HepG2 (cell line): ENCODE data around the gene TMTC1. TPM values are rescaled to one million over a fixed set of nuclear protein-coding genes. Genes with fewer than 3 reads are reported as not detected.

Source experiments
- ATAC-seq: fragments of 200-7000 bp; cut with Tn5 transposase; 3 replicates; pipeline ENCODE4 v1.9.1; 2020; ENCODE audit warnings: mild to moderate bottlenecking, moderate library complexity
- BruUV-seq: library from RNA; stranded (reverse); fragments of 400-500 nt; replicated peaks from 2 replicates; lab custom pipeline; 2021; lab: Mats Ljungman, UMichigan
- CTCF ChIA-PET: fragments of 300-600 bp; formaldehyde crosslinking; extraction: SDS; loops from one replicate; lab custom pipeline; 2021; ENCODE audit warnings: low total read pairs, inconsistent platforms, low intra/inter-chr PET ratio; lab: Yijun Ruan, JAX
- POLR2A ChIA-PET: fragments of 350-600 bp; sonication (Branson Sonifier 250); formaldehyde crosslinking; loops from one replicate; lab custom pipeline; 2020; ENCODE audit warnings: antibody characterized with exemption, inconsistent platforms; lab: Yijun Ruan, JAX
- DNase-seq: peaks from one replicate; pipeline ENCODE4 v3.0.0-alpha.2; 2015; ENCODE audit warnings: low spot score
- FAIRE-seq: peaks from 3 replicates; lab custom pipeline; 2011; peaks lifted over from hg19 to GRCh38; lab: Jason Lieb, UNC
- H2AFZ ChIP-seq: one replicate; pipeline ENCODE4 v1.6.1; 2011; ENCODE audit warnings: low read length, inconsistent platforms
- H3K27ac ChIP-seq: fragments of 300-600 bp; 3 replicates; pipeline ENCODE4 v1.8.0; 2011; ENCODE audit warnings: mixed run types, mild to moderate bottlenecking, mixed read lengths, low read length, inconsistent platforms; ENCODE audit not compliant: insufficient read depth; ENCODE audit errors: extremely low read length
- H3K27me3 ChIP-seq, 2 experiments: fragments of 200-600 bp in 1 of 2; 2 replicates in 1 of 2; 3 replicates in 1 of 2; pipeline versions ENCODE4 v1.6.0 to v1.8.0; 2011; ENCODE audit warnings: low read length in 2 of 2, mild to moderate bottlenecking in 2 of 2, moderate library complexity in 2 of 2, inconsistent platforms in 1 of 2; ENCODE audit not compliant: insufficient read depth in 2 of 2, control insufficient read depth in 1 of 2
- H3K36me3 ChIP-seq, 2 experiments: fragments of 200-600 bp in 1 of 2; replicated peaks in 1 of 2; 2 replicates in 1 of 2; 3 replicates in 1 of 2; pipeline versions ENCODE4 v1.5.1 to v1.8.0; 2011; ENCODE audit warnings: low read length in 2 of 2, inconsistent platforms in 1 of 2; ENCODE audit not compliant: insufficient read depth in 2 of 2, control insufficient read depth in 1 of 2
- H3K4me1 ChIP-seq: 2 replicates; pipeline ENCODE4 v1.5.1; 2012; ENCODE audit warnings: low read length, inconsistent platforms; ENCODE audit not compliant: insufficient read depth
- H3K4me2 ChIP-seq: 2 replicates; pipeline ENCODE4 v1.6.0; 2011; ENCODE audit warnings: low read depth, low read length, inconsistent platforms
- H3K4me3 ChIP-seq, 3 experiments: fragments of 200-600 bp in 1 of 3; sonication (generic), shearing (Covaris generic) in 1 of 3; replicated peaks in 1 of 3; 2 replicates each; pipeline ENCODE4 v1.5.1; 2011 to 2016; ENCODE audit warnings: low read length in 3 of 3, inconsistent platforms in 2 of 3, low read depth in 2 of 3, mild to moderate bottlenecking in 2 of 3, control low read depth in 1 of 3, mixed read lengths in 1 of 3; ENCODE audit not compliant: insufficient read depth in 1 of 3
- H3K79me2 ChIP-seq: one replicate; pipeline ENCODE4 v1.6.1; 2011; ENCODE audit warnings: low read length, inconsistent platforms; ENCODE audit not compliant: insufficient read depth
- H3K9ac ChIP-seq: 2 replicates; pipeline ENCODE4 v1.6.0; 2011; ENCODE audit warnings: mild to moderate bottlenecking, low read depth, low read length, inconsistent platforms; ENCODE audit not compliant: insufficient read depth
- H3K9me3 ChIP-seq: 2 replicates; pipeline ENCODE4 v1.5.1; 2012; ENCODE audit warnings: mild to moderate bottlenecking, low read length
- H4K20me1 ChIP-seq: 2 replicates; pipeline ENCODE4 v1.6.0; 2011; ENCODE audit warnings: inconsistent platforms, mild to moderate bottlenecking, low read length, moderate library complexity; ENCODE audit not compliant: insufficient read depth
- ARNT2 ChIP-seq: sonication (generic); formaldehyde crosslinking; IDR thresholded peaks from 2 replicates; pipeline ENCODE4 v1.8.0; 2022; ENCODE audit warnings: mild to moderate bottlenecking, low read depth, missing genetic modification reagents, moderate library complexity
- ATF7 ChIP-seq, 2 experiments: fragments of 450-650 bp in 1 of 2; sonication (generic) in 1 of 2; formaldehyde crosslinking in 1 of 2; IDR thresholded peaks; 2 replicates each; pipeline versions ENCODE4 v1.4.0 to v1.6.1; 2016 to 2020; ENCODE audit warnings: antibody characterized with exemption in 1 of 2, mild to moderate bottlenecking in 1 of 2, missing genetic modification reagents in 1 of 2
- FOXP1 ChIP-seq, 2 experiments: fragments of 450-650 bp in 1 of 2; IDR thresholded peaks; 2 replicates each; pipeline ENCODE4 v1.6.1; 2017 to 2018; ENCODE audit warnings: antibody characterized with exemption in 1 of 2
- KAT7 ChIP-seq: IDR thresholded peaks from 2 replicates; pipeline ENCODE4 v1.6.1; 2018; ENCODE audit warnings: borderline replicate concordance, missing compliant biosample characterization
- NPAS2 ChIP-seq: sonication (generic); formaldehyde crosslinking; IDR thresholded peaks from 2 replicates; pipeline ENCODE4 v1.8.0; 2022; ENCODE audit warnings: mild to moderate bottlenecking, missing genetic modification reagents, borderline replicate concordance
- REL ChIP-seq: sonication (generic); formaldehyde crosslinking; conservative IDR thresholded peaks from 2 replicates; pipeline ENCODE4 v1.8.0; 2022; ENCODE audit warnings: mild to moderate bottlenecking, missing genetic modification reagents, moderate library complexity
- SIX1 ChIP-seq: sonication (generic); formaldehyde crosslinking; IDR thresholded peaks from 2 replicates; pipeline ENCODE4 v1.4.0; 2020; ENCODE audit warnings: missing genetic modification reagents, borderline replicate concordance
- SOX5 ChIP-seq: IDR thresholded peaks from 2 replicates; pipeline ENCODE4 v1.6.1; 2016; ENCODE audit warnings: borderline replicate concordance
- ZNF564 ChIP-seq: sonication (generic); formaldehyde crosslinking; IDR thresholded peaks from 2 replicates; pipeline ENCODE4 v1.8.1; 2023; ENCODE audit warnings: mild to moderate bottlenecking, missing genetic modification reagents
- ZNF891 ChIP-seq: sonication (generic); formaldehyde crosslinking; IDR thresholded peaks from 2 replicates; pipeline ENCODE4 v1.5.0; 2020; ENCODE audit warnings: mild to moderate bottlenecking, missing genetic modification reagents
- WGBS: methylation state at CpG from one replicate; pipeline ENCODE4 v1.1.6; 2017; ENCODE audit warnings: low lambda C conversion rate; 5-methylcytosine and 5-hydroxymethylcytosine counted together
- in situ Hi-C: cut with HindIII; loops from 2 replicates; pipeline ENCODE4 v1.10.0; 2017; ENCODE audit warnings: low pct_unique_long_range_greater_than_20kb; ENCODE audit not compliant: extremely low pct_ligation_motif_present
- intact Hi-C: fragments of 100-400 bp; cut with micrococcal nuclease; formaldehyde crosslinking; loops from one replicate; pipeline ENCODE4 v1.10.0; 2022; ENCODE audit not compliant: unreplicated experiment
- polyA plus RNA-seq, 8 experiments: library from polyadenylated mRNA; depleted of rRNA in 3 of 8; stranded (reverse) in 7 of 8; unstranded in 1 of 8; fragments of >200 nt; fragmentation: Illumina TruSeq in 4 of 8; extraction: Trizol in 4 of 8; gene quantifications; 2 replicates each; pipeline versions ENCODE4 v1.2.1 to v1.2.3, GENCODE V29; 2011 to 2016; ENCODE audit warnings: low read depth in 4 of 8, missing spikeins in 1 of 8, mixed read lengths in 1 of 8; ENCODE audit not compliant: insufficient read depth in 1 of 8
- total RNA-seq, 5 experiments: library from RNA; depleted of rRNA; stranded (reverse); fragments of >200 nt; fragmentation: Illumina TruSeq; extraction: Trizol; gene quantifications; 2 replicates each; pipeline ENCODE4 v1.2.3, GENCODE V29; 2016; ENCODE audit warnings: low read depth in 1 of 5
- TF ChIP-seq, protein P1 (sequence below): sonication (generic); formaldehyde crosslinking; IDR thresholded peaks from 2 replicates; pipeline ENCODE4 v1.5.1; 2020; ENCODE audit warnings: mild to moderate bottlenecking, missing genetic modification reagents, moderate library complexity

Gene TMTC1
- total and polyA plus RNA-seq, 2 of the 13 experiments (the other 11 are each of a cell fraction or from before 2014, with no cell fraction given): 0.69 to 1.8 TPM

DNA sequence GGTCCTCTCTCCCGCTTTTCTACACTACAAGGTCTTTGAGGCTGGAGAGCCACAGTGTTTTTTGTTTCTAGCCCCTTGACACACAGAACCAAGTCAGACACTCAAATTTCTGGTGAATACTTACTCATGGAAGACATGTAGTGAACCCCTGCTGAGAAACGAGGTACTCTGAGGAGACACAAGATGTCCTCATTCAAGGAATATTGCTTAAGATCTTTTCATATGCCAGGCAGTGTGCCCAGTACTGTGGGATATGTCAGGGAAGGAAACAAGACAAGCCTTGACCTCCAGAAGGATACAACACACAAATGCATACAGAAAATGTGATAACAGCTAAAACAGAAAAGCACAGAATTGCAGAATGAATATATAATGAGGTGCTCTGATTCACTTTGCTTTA, 75.9 kb downstream of the TMTC1 start:
- in situ Hi-C loops (no loop called here), intact Hi-C loops (no loop called here)
- no peak for FAIRE-seq
- WGBS: 48% methylated on average over 2 of the region's 2 CpGs
- ChIA-PET CTCF (no interaction called here), POLR2A (no interaction called here)
- Histone ChIP-seq H3K27ac (no peak overlapping the region), H4K20me1 (no peaks in the 10 kb centered on the region), H3K9me3 (no peaks in the 10 kb centered on the region), H3K4me1 (no peaks in the 10 kb centered on the region), H3K36me3 (no peaks in the 10 kb centered on the region), H3K27me3 (no peaks in the 10 kb centered on the region), H3K79me2 (no peaks in the 10 kb centered on the region), H3K4me2 (no peak overlapping the region), H3K4me3 (no peak overlapping the region), H2AFZ (no peak overlapping the region), H3K9ac (no peak overlapping the region)
- TF ChIP-seq ATF7 (IDR thresholded peaks at IDR 0.05): no peak
- TF ChIP-seq ATF7 (CRISPR knock-in tag; IDR thresholded peaks at IDR 0.05): no peak
- TF ChIP-seq SOX5 (CRISPR knock-in tag): no peak
- no peak for TF ChIP-seq FOXP1 (IDR thresholded peaks at IDR 0.05)
- TF ChIP-seq FOXP1 (CRISPR knock-in tag; IDR thresholded peaks at IDR 0.05): no peak
- TF ChIP-seq REL (CRISPR knock-in tag): no peak
- no peak for TF ChIP-seq NPAS2
- no peak for TF ChIP-seq SIX1 (CRISPR knock-in tag)
- TF ChIP-seq, protein P1, sequence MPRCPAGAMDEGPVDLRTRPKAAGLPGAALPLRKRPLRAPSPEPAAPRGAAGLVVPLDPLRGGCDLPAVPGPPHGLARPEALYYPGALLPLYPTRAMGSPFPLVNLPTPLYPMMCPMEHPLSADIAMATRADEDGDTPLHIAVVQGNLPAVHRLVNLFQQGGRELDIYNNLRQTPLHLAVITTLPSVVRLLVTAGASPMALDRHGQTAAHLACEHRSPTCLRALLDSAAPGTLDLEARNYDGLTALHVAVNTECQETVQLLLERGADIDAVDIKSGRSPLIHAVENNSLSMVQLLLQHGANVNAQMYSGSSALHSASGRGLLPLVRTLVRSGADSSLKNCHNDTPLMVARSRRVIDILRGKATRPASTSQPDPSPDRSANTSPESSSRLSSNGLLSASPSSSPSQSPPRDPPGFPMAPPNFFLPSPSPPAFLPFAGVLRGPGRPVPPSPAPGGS (CRISPR knock-in tag): no peak
- no peak for TF ChIP-seq ZNF564 (CRISPR knock-in tag)
- no peak for TF ChIP-seq ARNT2 (CRISPR knock-in tag)
- TF ChIP-seq ZNF891 (CRISPR knock-in tag): no peak
- no peak for TF ChIP-seq KAT7
- no TSS peak for BruUV-seq
- no peak for DNase-seq
- no peak for ATAC-seq
